ENCODE measurements around the gene PLA2G2F. TPM values are rescaled to one million over a fixed set of nuclear protein-coding genes. Genes with fewer than 3 reads are reported as not detected.

PLA2G2F gene
- total and polyA plus RNA-seq, 2 of the 8 experiments (the other 6 are each of a cell fraction or from before 2014, with no cell fraction given), result not detected

DNA sequence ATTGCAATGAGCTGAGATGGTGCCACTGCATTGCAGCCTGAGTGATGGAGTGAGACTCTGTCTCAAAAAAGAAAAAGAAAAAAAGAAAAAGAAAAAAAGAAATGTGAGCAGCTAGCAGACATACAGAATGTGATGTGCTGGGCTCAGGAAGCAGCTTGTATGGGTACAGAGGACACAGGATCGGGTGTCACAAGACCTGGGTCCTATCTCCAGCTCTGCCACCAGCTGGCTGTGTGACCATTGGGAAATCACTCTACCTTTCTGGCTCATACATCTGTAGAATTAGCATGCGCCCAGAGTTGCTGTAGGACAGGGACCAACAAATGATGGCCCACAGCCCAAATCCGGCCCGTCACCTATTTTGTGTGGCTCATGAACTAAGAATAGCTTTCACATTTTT is 50.5 kb downstream of the PLA2G2F start (continued):
- TF ChIP-seq KDM5A (IDR thresholded peaks at IDR 0.05; ENCODE audit: low read length) (no peak), ATF3 (IDR thresholded peaks at IDR 0.05; ENCODE audit: insufficient read depth, low read depth, low read length) (no peak), SRF (IDR thresholded peaks at IDR 0.05; ENCODE audit: low read depth, low read length) (no peak), ASH2L (IDR thresholded peaks at IDR 0.05; ENCODE audit: low read length) (no peak), SAP30 (IDR thresholded peaks at IDR 0.05; ENCODE audit: insufficient read depth, insufficient replicate concordance, low read length) (no peak), MAFK (IDR thresholded peaks at IDR 0.05; ENCODE audit: low read depth, low read length) (no peak)
